HTERT RPE-1 (cell line): ENCODE measurements around the gene TLE2.
"Not testable (repeated sequence)": the region's sequence is repeated elsewhere in the genome, so short reads cannot be mapped to it uniquely, and the experiment has no call there.

ENCODE experiments used
- in situ Hi-C: fragments of 300-500 bp; cut with MboI; formaldehyde crosslinking; loops from 4 replicates; pipeline ENCODE4 v1.14.3; 2020; ENCODE audit warnings: low sequenced_read_pairs

Gene TLE2

GRCh38 chr19:3056417-3057088, 27.5 kb upstream of the TLE2 start:
- in situ Hi-C loops: no loop called here

GRCh38 chr19:3055741-3056416, 26.8 kb upstream of the TLE2 start:
- in situ Hi-C loops: no loop called here

DNA sequence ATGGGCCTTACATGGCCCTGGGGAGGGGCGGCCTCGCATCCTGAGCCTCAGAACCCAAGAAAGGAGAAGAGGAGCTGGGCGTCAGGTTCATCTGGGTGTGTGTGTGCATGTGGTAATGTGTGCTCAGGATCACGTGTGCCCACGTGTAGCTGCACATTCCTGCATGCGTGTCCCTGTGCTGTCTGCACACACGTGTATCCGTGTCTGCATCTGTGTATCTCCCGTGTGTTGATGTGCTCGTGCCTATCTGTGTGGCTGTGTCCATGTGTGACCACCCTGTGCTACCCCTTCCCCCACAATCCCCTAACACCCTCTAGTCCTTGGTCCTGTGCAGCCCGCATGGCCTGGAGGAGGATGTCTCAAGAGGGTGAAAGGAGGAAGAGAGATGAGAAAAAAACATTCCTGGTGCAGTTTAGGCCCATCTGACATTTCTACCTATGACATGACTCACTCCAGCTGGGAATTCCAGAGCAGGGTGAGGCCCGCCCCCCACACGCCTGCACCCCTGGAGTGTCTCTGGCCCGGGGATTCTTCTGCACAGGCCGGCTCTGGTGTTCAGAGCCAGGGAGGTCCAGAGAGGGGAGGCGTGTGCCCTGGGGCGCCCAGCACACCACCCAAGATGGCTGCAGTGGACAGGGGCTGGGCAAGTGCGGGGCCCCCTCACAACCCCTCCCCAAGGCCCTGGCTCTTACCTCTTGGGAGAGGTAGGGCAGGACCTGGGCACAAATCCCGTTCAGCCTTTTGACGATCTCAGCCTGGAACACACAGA, 26.1 kb upstream of the TLE2 start:
- in situ Hi-C loops: no loop called here

- in situ Hi-C loops: no loop called here
These were observed 25.3 kb upstream of the TLE2 start for GRCh38 chr19:3054265-3054971.

DNA sequence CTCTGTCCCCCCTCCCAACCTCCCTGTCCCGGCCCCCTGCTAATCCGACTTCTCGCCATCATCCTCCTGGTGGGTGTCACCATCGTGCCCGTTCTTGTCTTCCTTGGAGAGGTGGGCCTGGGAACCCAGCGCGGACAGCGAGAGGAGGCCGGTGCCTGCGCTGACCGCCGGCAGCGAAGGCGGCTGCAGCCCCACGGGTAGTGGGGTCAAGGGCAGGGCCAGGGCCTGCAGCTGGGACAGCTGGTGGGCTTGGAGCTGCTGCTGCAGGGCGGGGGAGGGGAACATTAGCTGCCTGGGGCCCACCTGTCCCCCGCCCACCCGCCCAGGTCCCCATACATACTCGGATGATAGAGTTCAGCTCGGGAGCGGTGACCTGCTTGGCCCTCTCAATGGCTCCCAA, 24.7 kb upstream of the TLE2 start:
- in situ Hi-C loops: no loop called here

GRCh38 chr19:3053218-3053621, 24.1 kb upstream of the TLE2 start:
- in situ Hi-C loops: no loop called here

DNA sequence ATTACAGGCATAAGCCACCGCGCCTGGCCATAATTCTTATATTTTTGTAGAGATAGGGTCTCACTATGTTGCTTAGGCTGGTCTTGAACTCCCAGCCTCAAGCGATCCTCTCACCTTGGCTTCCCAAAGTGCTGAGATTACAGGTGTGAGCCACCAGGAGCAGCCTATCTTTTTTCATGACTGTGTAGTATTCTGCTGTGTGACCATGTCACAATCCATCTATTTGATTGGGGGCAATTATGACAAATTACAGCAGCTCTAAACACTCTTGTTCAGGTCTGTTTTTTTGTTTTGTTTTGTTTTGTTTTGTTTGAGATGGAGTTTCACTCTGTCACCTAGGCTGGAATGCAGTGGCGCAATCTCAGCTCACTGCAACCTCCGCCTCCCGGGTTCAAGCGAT, 20.9 kb upstream of the TLE2 start:
- in situ Hi-C loops: not testable (repeated sequence)

GRCh38 chr19:3049089-3049488, 20.0 kb upstream of the TLE2 start:
- in situ Hi-C loops: no loop called here

GRCh38 chr19:3048190-3048533, 19.1 kb upstream of the TLE2 start:
- in situ Hi-C loops: no loop called here

DNA sequence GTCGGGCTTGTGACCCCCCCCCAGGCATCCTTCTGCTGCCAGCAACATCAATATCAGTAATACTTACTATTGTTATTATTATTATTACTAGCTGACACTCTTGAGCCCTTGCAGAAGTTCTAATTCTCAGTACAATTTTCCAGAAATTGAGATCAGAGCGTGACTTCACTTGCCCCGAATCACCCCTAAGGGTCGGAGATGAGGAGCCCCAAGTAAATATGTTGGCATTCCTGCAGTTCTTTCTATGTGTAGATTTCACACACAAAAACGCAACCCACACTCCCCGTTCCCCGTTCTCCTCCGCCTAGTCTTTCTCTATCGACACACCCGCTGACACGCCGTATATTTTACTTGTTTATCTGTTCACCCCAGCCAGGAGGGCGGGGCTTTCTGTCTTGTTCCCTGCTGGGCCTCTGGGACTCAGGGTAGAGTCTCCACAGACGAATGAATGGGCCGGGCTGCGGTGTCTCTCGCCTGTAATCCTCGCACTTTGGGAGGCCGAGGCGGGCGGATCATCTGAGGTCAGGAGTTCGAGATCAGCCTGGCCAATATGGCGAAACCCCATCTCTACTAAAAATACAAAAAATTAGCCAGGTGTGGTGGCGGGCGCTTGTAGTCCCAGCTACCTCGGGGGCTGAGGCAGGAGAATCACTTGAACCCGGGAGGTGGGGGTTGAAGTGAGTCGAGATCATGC, 18.6 kb upstream of the TLE2 start:
- in situ Hi-C loops: no loop called here

DNA sequence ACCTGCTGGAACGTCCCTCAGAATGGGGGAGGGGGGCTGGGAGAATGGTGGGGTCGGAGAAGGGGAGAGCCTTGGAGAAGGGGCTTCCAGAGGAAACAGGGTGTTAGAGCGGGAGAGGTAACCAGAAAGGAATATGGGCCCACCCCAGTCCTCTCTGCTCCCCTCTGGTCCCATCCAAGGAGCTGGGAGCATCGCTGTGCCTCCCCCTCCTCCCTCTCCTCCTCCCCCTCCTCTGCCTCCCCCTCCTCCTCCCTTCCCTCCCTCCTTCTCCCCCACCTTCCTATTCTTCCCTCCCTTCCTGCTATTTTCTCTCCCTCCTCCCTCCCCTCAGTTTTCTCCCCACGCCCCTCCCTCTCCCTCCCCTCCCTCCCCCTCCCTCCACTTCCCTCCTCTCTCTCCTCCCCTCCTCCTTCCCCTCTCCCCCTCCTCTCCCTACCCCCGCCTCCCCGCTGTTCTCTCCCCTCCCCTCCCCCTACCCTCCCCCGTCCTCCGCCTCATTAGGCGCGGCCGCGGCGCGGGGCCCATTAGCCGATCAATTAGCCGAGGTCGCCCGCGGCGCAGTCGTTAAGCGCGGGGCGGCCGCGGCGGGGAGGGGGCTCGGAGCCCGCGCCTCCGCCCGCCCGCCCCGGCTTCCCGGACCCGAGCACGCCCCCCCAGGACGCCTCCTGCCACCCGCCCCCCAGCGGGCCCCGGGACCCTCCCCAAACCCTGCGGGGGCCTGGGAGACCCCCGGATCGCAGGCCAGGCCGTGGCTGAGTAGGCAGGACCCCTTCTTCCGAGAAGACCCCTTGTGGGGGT, 17.8 kb upstream of the TLE2 start:
- in situ Hi-C loops: no loop called here

DNA sequence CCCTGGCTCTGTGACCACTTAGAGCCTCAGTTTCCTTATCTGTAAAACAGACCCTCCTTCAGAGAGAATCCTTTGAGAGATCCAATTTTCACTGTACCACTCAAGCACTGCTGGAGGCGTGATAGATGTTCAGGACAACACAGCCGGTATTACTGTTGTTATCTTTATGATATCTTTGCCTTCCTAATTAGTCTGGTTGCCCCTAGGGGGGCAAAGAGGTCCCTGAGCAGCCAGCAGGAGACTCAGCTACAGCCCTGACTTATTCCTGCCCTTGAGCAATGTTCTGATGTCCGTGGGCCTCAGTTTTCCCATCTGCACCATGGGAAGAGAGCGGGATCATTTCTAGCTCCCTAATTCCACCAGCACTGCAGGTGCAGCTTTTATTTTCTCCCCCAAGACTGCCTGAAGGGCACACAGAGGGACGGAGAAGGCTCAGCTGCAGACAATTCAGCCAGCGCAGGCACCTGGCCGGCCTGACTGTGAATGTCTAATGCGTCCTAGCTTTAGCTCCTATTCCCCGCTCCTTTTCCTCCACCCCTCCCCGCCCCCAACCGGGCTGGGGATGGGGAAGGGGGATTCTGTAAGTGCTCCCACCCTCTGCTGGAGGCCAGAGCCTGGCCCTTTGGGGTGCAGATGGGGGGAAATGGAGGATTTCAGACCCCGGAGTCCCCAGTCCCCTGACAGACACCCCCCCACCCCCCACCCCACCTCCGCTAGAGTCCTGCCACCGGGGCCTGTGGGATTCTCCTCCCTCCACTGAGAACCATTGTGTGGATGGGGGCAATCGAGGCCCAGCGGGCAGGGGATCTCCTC, 17.0 kb upstream of the TLE2 start:
- in situ Hi-C loops: no loop called here

DNA sequence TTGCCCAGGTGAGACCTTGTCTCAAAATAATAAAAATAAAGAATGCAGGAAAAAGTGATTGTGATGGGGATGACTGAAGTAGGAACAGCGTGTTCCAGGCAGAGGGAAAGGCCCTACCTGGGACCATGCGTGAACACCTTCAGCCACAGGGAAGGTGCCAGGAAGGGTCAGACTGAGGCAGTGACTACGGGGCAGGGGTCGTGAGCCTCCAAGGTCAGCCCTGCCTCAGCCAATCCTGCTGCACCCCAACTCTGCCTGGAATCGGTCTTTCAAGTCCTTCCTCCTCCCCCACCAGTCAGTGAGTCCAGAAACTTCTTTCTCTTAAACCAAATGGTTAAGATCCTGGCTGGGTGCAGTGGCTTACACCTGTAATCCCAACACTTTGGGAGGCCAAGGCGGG, 16.1 kb upstream of the TLE2 start:
- in situ Hi-C loops: no loop called here

GRCh38 chr19:3042621-3043267, 13.7 kb upstream of the TLE2 start:
- in situ Hi-C loops: no loop called here

- in situ Hi-C loops: no loop called here
These were observed 12.9 kb upstream of the TLE2 start for GRCh38 chr19:3041761-3042620.

- in situ Hi-C loops: no loop called here
These were observed 12.2 kb upstream of the TLE2 start for GRCh38 chr19:3041327-3041726.

GRCh38 chr19:3039641-3040077, 10.6 kb upstream of the TLE2 start:
- in situ Hi-C loops: no loop called here

DNA sequence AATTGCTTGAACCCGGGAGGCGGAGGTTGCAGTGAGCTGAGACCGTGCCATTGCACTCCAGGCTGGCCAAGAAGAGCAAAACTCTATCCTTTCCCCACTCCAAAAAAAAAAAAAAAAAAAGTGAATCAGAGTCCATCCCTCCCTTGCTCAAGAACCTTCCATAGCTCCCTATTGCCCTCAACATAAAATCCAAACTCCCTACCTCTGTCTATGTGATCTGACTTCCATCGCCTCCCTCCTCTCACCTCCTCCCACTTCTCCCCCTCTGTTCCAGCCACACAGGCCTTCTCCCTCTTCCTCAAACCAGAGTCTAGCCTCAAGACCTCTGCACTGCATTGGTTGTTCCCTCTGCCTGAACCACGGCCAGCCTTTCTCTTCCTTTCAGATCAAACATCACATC, 10.0 kb upstream of the TLE2 start:
- in situ Hi-C loops: no loop called here
